Prostate gland (tissue), 2 donors: Measurements from ENCODE around the gene FHOD3.
A peak's percentile ranks its signal among the peaks of the same experiment; 100 is the strongest.

ENCODE experiments used
- POLR2AphosphoS5 ChIP-seq: sonication (generic); formaldehyde crosslinking; IDR thresholded peaks from one replicate; pipeline ENCODE4 v1.6.1; 2017; ENCODE audit warnings: antibody characterized with exemption
- TF ChIP-seq, protein P1 (sequence below), 4 experiments: fragments of 200-600 bp in 2 of 4; fragments of 450-650 bp in 2 of 4; sonication (generic) in 2 of 4; IDR thresholded peaks; 1 replicate in 3 of 4; 2 replicates in 1 of 4; pipeline ENCODE4 v1.5.1; 2016 to 2019; ENCODE audit warnings: antibody characterized with exemption in 4 of 4, mild to moderate bottlenecking in 2 of 4, moderate library complexity in 2 of 4

DNA sequence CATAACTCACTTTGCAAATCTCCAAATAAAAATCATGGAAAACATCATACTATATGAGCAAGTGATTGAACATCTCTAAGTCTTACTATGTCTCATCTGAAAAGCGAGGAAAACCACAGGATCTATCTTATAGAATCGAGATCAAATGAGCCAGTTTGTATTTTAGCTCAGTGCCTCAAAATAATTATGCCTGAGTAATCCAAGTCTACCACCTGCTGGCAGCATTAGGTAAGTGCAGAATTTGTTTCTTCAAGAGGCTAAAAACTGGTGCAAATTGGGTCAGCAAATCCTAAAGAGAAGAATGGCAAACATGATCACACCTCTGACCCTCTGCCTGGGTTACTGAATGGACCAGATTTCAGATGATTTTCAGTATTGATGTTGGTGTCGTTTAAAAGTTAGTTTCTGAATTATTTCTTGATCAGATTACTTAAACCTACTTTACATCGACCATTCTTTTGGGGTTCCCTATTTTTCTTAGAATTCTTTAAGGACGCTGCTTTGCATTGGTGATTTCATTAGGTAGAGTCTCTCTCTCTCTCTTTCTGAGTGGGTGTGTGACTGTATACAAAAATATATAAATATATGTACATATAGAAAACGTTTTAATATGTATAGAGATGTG is 12.7 kb upstream of the FHOD3 start:
- TF ChIP-seq, protein P1, sequence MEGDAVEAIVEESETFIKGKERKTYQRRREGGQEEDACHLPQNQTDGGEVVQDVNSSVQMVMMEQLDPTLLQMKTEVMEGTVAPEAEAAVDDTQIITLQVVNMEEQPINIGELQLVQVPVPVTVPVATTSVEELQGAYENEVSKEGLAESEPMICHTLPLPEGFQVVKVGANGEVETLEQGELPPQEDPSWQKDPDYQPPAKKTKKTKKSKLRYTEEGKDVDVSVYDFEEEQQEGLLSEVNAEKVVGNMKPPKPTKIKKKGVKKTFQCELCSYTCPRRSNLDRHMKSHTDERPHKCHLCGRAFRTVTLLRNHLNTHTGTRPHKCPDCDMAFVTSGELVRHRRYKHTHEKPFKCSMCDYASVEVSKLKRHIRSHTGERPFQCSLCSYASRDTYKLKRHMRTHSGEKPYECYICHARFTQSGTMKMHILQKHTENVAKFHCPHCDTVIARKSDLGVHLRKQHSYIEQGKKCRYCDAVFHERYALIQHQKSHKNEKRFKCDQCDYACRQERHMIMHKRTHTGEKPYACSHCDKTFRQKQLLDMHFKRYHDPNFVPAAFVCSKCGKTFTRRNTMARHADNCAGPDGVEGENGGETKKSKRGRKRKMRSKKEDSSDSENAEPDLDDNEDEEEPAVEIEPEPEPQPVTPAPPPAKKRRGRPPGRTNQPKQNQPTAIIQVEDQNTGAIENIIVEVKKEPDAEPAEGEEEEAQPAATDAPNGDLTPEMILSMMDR (IDR thresholded peaks at IDR 0.05) = peak; percentile 61 to 92 (median 90)
- peak; percentile 35 for TF ChIP-seq POLR2AphosphoS5
